Stimulated activated CD4-positive, alpha-beta T cell treated with anti-CD3 and anti-CD28 coated beads, Interleukin-15, amount 100 ng/mL, for 1 hour (primary cell): ENCODE results near the gene CSH2.
A peak's percentile ranks its signal among the peaks of the same experiment; 100 is the strongest.
"Not testable (repeated sequence)": the region's sequence is repeated elsewhere in the genome, so short reads cannot be mapped to it uniquely, and the experiment has no call there.

ENCODE experiments used
- DNase-seq, 2 donors: peaks; one replicate each; pipeline ENCODE4 v3.0.0-alpha.2; 2020; ENCODE audit warnings: low read depth in 1 of 2, low spot score in 1 of 2

The CSH2 gene

GRCh38 chr17:63873577-63873976, at the start of gene CSH2:
Gene CSH2 (minus strand): TSS chr17:63873677. CDS start chr17:63873614, 63 bp downstream.
- not testable (repeated sequence) for DNase-seq

GRCh38 chr17:63922402-63922801, 48.9 kb upstream of the CSH2 start:
- DNase-seq: not testable (repeated sequence)

- DNase-seq: not testable (repeated sequence)
These were observed 47.3 kb upstream of the CSH2 start for GRCh38 chr17:63920779-63921178.

- not testable (repeated sequence) for DNase-seq
These were observed 46.6 kb upstream of the CSH2 start for GRCh38 chr17:63920050-63920449.

GRCh38 chr17:63919311-63919723, 45.8 kb upstream of the CSH2 start:
- DNase-seq: peak; percentile 39 to 51

DNA sequence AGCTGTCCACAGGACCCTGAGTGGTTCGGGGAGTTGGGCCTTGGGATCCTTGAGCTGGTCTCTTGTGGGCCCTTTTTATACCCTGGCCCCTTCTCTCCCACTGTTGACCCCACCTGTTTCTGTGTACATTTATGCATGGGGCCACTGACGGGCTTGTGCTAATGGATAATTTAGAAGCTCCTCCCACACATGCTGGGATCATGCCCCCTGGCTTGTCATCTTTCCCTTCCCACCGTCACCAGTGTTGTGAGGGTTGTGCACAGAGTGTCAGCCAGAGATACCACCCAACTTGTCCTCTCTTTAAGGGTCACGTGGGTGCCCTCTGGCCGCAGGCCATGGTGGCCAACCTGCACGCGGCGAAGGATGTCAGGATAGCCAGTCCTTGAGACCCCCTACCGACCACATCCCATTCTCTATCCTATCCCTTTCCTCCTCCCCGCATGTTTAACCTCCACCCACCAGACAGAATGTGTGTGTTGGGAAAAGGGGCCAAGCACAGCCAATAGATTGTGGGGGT, 45.4 kb upstream of the CSH2 start, which contains the start of gene GH1:
TSS of gene GH1 (minus strand) at position 51 of the 517 bp plus-strand sequence. CDS start 63 bp downstream, outside the sequence.
- DNase-seq: not testable (repeated sequence)

- no peak for DNase-seq
These were observed 44.8 kb upstream of the CSH2 start for GRCh38 chr17:63918305-63918704.

DNA sequence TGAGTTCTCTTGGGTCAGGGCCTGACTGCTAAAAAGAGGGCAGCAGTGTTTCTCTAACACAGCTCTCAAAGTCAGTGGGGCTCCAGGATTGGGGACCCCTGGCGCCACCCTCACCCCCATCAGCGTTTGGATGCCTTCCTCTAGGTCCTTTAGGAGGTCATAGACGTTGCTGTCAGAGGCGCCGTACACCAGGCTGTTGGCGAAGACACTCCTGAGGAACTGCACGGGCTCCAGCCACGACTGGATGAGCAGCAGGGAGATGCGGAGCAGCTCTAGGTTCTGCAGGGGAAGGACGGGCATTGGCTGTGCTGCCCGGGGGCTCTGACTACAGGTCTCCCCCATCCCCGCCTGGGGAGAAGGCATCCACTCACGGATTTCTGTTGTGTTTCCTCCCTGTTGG, 44.2 kb upstream of the CSH2 start:
- DNase-seq: no peak

DNA sequence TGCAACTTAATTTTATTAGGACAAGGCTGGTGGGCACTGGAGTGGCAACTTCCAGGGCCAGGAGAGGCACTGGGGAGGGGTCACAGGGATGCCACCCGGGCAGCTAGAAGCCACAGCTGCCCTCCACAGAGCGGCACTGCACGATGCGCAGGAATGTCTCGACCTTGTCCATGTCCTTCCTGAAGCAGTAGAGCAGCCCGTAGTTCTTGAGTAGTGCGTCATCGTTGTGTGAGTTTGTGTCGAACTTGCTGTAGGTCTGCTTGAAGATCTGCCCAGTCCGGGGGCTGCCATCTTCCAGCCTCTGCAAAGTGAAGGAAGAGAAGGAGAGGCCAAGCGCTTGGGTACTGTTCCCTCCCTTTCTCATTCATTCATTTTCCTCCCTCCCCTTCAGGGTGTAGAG, 43.7 kb upstream of the CSH2 start:
- not testable (repeated sequence) for DNase-seq

DNA sequence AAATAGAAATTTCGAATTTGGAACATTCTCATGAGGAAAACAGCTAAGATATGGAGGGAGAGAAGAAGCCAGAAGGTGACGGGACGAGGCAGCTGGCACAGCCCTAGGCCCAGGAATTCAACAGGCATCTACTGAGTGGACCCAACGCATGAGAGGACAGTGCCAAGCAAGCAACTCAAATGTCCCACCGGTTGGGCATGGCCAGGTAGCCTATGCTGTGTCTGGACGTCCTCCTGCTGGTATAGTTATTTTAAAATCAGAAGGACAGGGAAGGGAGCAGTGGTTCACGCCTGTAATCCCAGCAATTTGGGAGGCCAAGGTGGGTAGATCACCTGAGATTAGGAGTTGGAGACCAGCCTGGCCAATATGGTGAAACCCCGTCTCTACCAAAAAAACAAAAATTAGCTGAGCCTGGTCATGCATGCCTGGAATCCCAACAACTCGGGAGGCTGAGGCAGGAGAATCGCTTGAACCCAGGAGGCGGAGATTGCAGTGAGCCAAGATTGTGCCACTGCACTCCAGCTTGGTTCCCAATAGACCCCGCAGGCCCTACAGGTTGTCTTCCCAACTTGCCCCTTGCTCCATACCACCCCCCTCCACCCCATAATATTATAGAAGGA, 43.2 kb upstream of the CSH2 start:
- DNase-seq: no peak

DNA sequence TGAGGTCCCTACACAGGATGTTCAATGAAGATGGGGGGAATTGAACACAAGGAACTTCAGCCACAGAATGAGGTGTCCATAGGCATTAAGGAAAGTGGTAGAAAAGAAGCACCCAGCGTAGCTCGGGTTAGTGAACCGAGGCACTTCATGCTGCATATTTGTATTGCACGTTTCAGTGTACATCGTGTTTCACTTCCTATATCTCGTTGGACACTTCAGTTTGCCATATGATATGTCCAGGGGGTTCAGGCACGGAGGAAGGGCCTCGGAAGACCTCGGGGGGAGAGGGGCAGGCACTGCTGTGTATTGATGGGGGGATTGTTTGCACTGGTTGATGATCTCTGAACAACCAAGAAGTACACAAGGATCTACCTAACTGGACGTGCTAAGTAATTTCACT, 42.3 kb upstream of the CSH2 start:
- not testable (repeated sequence) for DNase-seq

- no peak for DNase-seq
These were observed 41.0 kb upstream of the CSH2 start for GRCh38 chr17:63914471-63914870.

DNA sequence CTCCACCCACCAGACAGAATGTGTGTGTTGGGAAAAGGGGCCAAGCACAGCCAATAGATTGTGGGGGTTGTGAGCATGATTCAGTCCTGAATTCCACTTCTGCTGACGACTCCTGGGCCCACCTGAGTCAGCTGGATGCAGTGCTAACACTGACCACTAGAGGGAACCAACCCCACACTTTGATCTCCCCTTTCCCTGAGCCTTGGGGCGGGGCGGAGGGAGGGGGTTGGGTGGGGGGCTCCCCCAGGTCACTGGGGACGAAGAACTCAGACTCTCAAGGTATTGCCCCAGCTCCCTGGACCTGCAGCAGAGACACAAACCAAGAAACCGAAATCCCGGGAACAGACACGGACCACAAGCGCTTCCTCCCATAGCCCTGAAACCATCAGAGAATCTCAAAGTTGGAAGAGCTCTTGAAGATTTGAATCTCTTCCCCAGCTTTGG, 38.2 kb upstream of the CSH2 start:
- DNase-seq: peak; percentile 36 to 40

DNA sequence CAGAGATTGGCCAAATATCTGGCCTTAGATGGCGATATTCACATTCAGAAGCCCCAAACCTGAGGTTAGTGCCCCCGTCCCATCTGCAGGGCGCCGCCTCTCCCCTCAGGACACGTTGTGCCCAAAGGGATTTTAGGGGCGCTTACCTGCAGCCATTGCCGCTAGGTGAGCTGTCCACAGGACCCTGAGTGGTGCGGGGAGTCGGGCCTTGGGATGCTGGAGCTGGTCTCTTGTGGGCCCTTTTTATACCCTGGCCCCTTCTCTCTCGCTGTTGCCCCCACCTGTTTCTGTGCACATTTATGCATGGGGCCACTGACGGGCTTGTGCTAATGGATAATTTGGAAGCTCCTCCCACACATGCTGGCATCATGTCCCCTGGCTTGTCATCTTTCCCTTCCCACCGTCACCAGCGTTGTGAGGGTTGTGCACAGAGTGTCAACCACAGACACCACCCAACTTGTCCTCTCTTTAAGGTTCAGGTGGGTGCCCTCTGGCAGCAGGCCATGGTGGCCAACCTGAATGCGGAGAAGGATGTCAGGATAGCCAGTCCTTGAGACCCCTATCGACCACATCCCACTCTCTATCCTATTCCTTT, 37.7 kb upstream of the CSH2 start, which contains the start of gene CSHL1:
TSS of gene CSHL1 (minus strand) at position 218 of the 595 bp plus-strand sequence. CDS start at position 156, 62 bp downstream.
- DNase-seq: no peak

GRCh38 chr17:63910096-63910495, 36.6 kb upstream of the CSH2 start:
- no peak for DNase-seq

- DNase-seq: not testable (repeated sequence)
These were observed 36.1 kb upstream of the CSH2 start for GRCh38 chr17:63909586-63909985.

GRCh38 chr17:63907161-63907778, 33.8 kb upstream of the CSH2 start:
- DNase-seq: not testable (repeated sequence)

DNA sequence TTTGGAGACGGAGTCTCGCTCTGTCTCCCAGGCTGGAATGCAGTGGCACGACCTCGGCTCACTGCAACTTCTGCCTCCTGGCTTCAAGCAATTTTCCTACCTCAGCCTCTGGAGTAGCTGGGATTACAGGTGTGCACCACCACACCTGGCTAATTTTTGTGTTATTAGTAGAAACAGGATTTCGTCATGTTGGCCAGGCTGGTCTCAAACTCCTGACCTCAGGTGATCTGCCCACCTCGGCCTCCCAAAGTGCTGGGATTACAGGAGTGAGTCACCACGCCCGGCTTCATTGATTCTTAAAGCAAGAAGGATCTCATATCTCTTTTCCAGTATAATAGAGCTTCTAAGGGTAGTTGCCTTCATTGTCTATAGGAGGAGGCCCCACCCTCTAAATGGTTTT, 31.3 kb upstream of the CSH2 start:
- not testable (repeated sequence) for DNase-seq

DNA sequence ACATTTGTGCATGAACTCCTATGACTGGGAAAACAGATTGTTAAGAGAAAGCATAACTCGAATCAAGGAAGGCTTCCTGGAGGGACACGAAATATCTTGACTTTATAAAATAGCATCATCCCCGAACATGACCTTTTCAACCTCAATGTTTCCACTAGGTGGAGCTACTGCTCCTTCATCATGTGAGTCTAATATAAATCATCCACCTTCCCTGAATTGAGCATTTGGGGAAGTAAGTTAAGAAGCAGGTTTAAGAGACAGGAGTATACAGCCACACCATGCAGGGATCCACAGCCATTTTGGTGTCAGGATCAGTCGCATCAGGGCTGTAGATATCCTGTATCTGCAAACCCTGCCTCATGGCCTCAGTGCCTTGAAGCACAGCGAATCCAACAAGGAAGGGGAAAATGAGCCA, 30.3 kb upstream of the CSH2 start:
- not testable (repeated sequence) for DNase-seq

DNA sequence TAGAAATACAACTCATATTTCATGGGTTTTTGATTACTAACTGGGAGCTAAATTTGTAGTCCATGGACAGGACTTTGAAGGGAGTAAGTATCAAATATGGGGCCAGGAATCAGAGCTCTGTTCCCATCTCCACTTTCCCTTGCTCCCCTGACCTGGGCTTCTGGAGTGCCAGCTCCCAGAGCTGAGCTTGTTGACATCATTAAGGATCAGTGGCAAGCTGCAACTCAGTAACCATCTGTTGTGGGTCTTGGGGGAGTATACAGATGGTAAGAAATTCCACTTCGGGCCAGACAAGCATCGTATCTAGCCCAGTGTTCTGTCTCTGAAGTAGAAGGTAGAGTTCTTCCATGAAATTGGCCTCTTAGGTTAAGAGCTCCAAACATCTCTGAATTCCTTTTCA, 28.5 kb upstream of the CSH2 start:
- DNase-seq: not testable (repeated sequence)

DNA sequence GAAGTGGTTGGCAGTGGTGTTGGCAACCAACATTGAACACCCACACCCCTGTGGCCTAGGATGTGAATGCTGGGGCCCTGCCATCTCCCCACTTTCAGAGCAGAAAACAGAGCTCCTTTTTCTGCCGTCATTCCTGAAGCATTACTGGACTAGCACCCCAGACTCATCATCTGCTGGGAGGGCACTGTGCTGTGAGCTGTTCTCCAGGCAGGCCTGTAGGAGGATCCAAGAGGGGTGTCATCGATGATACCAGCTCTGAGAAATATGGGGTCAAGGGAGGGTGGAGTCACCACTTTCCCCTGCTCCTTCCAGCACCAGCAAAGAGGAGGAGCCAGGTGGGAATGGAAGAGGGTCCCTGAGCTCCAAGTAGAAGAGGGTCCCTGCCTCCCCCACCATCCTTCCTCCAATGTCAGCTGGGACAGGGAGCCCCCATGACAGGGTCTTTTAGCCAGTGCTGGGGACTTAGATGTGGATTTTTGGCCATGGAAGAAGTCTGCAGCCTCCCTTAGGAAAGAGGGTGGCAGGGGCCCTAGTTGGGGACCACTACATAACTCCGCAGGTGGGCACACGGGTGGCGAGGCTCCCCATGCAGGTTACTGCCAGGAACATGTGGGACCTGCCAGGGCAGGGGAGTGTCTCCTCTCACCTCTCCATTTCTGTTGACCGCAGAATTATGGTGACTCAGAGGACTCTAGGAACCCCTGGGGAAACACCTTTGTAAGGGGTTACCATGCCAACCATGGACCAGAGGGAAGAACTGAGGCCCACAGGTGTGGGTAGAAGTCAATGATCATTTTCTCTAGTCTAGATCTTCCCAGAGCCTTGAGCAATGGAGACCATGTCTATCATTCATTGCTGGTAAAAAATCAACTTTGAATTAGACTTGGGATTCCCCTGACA, 25.7 kb upstream of the CSH2 start:
- not testable (repeated sequence) for DNase-seq
